ENCODE measurements around the gene IL17RE.
A peak's percentile ranks its signal among the peaks of the same experiment; 100 is the strongest.

The IL17RE gene

DNA sequence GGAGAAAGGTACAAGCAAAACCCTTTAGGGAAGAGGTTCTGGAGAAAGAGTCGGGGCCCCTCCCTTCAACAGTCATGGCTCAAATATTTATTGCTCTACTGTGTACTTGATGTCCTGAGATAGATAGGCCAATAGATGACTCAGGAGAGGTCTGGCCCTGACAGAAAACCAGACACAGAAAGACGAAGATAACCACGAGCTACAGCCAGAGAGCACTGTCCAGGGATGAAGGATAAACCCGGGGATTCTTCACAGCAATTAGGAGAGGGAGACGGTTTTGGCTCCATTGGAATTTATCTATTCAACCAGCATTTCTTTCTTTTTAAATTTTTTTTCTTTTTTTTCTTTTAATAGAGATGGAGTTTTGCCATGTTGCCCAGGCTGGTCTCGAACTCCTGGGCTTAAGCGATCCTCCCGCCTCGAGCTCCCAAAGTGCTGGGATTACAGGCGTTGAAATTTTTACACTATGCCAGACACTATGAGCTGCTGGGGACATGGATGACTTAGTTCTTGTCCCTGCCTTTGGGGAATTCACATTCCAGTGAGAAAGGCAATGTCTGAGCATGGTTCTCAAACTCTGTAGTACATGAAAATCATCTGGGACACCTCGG, 18.0 kb upstream of the IL17RE start:
- no peak overlapping the region for H3K4me3 ChIP-seq (ENCODE audit: low read depth, low read length)
- DNase-seq (ENCODE audit: low read depth) = no peak
- TF ChIP-seq, protein P1, sequence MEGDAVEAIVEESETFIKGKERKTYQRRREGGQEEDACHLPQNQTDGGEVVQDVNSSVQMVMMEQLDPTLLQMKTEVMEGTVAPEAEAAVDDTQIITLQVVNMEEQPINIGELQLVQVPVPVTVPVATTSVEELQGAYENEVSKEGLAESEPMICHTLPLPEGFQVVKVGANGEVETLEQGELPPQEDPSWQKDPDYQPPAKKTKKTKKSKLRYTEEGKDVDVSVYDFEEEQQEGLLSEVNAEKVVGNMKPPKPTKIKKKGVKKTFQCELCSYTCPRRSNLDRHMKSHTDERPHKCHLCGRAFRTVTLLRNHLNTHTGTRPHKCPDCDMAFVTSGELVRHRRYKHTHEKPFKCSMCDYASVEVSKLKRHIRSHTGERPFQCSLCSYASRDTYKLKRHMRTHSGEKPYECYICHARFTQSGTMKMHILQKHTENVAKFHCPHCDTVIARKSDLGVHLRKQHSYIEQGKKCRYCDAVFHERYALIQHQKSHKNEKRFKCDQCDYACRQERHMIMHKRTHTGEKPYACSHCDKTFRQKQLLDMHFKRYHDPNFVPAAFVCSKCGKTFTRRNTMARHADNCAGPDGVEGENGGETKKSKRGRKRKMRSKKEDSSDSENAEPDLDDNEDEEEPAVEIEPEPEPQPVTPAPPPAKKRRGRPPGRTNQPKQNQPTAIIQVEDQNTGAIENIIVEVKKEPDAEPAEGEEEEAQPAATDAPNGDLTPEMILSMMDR (IDR thresholded peaks at IDR 0.05; ENCODE audit: low read depth, low read length, missing control alignments) = no peak

DNA sequence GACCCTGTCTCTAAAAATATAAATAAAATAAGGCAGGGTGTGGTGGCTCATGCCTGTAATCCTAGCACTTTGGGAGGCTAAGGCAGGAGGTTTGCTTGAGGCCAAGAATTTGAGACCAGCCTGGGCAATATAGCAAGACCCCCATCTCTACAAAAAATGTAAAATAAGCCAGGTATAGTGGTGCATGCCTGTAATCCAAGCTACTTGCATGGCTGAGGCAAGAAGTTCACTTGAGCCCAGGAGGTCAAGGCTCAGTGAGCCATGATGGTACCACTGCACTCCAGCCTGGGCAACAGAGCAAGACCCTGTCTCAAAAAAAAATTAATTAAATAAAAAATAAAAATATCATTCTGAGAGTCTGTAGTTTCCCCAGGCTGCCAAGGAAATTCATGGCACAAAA, 16.3 kb upstream of the IL17RE start:
- no peak overlapping the region for H3K4me3 ChIP-seq (ENCODE audit: low read depth, low read length)
- TF ChIP-seq, protein P1 (IDR thresholded peaks at IDR 0.05; ENCODE audit: low read depth, low read length, missing control alignments) = no peak
- no peak for DNase-seq (ENCODE audit: low read depth)

DNA sequence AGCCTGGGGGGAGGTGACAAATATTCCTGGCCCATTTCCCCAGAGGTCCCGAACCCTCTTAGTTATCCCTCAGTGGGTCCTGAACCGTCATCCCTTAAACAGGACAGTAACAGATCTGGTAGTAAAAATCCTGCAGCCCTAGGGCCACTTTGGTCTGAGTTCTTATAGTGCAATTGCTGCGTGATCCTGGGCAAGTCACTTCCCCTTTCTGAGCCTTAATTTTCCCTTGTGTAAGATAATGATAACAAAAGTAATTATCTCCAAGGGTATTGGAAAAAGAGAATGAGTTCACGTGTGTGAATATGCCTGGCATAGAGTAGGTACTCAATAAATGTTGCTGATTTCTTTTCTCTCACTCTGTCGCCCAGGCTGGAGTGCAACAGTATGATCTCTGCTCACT, 15.2 kb upstream of the IL17RE start:
- DNase-seq (ENCODE audit: low read depth) = no peak
- H3K4me3 ChIP-seq (ENCODE audit: low read depth, low read length) = no peak overlapping the region
- TF ChIP-seq, protein P1 (IDR thresholded peaks at IDR 0.05; ENCODE audit: low read depth, low read length, missing control alignments) = no peak

GRCh38 chr3:9888540-9888939, 14.1 kb upstream of the IL17RE start:
- TF ChIP-seq, protein P1 (IDR thresholded peaks at IDR 0.05; ENCODE audit: low read depth, low read length, missing control alignments) = no peak

DNA sequence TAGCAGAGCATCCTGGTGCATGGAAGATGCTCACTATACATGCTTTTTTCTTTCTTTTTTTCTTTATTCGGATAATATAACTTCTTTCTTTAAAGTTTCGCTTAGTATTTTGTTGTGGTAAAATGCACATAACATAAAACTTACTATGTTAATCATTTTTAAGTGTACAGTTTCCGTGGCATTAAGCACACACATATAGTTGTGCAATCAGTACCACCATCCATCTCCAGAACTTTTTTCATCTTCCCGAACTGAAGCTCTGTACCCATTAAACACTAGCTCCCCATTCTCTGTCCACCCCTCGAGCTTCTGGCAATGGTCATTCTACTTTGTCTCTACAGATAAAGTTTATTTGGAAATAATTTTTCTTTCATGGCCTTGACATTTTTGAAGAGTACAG, 13.2 kb upstream of the IL17RE start:
- TF ChIP-seq, protein P1 (IDR thresholded peaks at IDR 0.05; ENCODE audit: low read depth, low read length, missing control alignments) = no peak
- no peak for DNase-seq (ENCODE audit: low read depth)
- no peak overlapping the region for H3K4me3 ChIP-seq (ENCODE audit: low read depth, low read length)

More at GRCh38 chr3:9888540-9888939, 14.1 kb upstream of the IL17RE start:
- no peak for DNase-seq (ENCODE audit: low read depth)
- no peak overlapping the region for H3K4me3 ChIP-seq (ENCODE audit: low read depth, low read length)

- DNase-seq (ENCODE audit: low read depth) = peak; percentile 64
- TF ChIP-seq, protein P1 (IDR thresholded peaks at IDR 0.05; ENCODE audit: low read depth, low read length, missing control alignments) = peak; percentile 11
- H3K4me3 ChIP-seq (ENCODE audit: low read depth, low read length) = peak within 1 kb of the TSS; percentile 100
Measured at GRCh38 chr3:9890249-9891071, 12.2 kb upstream of the IL17RE start, which contains the start of gene JAGN1. Gene JAGN1, plus strand, starts transcription at chr3:9890610. Its CDS starts 113 bp downstream, at chr3:9890723.

All from GM12864 (cell line).